H9 (cell line): ENCODE data around the gene RTF2. TPM values are rescaled to one million over a fixed set of nuclear protein-coding genes. Genes with fewer than 3 reads are reported as not detected.

Source experiments
- DNase-seq: peaks from one replicate; pipeline ENCODE4 v3.0.0-alpha.2; 2017
- H2AFZ ChIP-seq: one replicate; pipeline ENCODE4 v1.6.1; 2013; ENCODE audit warnings: mild to moderate bottlenecking, low read length, control low read depth, moderate library complexity
- H2AK5ac ChIP-seq: 2 replicates; pipeline ENCODE4 v1.6.1; 2013; ENCODE audit warnings: low read length, control low read depth, mixed read lengths; ENCODE audit not compliant: insufficient read length
- H2BK120ac ChIP-seq: one replicate; pipeline ENCODE4 v1.6.1; 2013; ENCODE audit warnings: low read depth, mild to moderate bottlenecking, low read length, control low read depth, inconsistent platforms; ENCODE audit not compliant: poor library complexity, severe bottlenecking
- H2BK12ac ChIP-seq: 2 replicates; pipeline ENCODE4 v1.6.1; 2013; ENCODE audit warnings: low read length, control low read depth, mixed read lengths, low read depth; ENCODE audit not compliant: insufficient read length
- H2BK15ac ChIP-seq: 2 replicates; pipeline ENCODE4 v1.6.1; 2013; ENCODE audit warnings: low read depth, low read length, control low read depth
- H2BK20ac ChIP-seq: one replicate; pipeline ENCODE4 v1.6.1; 2013; ENCODE audit warnings: low read depth, mild to moderate bottlenecking, low read length, control low read depth, inconsistent platforms; ENCODE audit not compliant: poor library complexity, severe bottlenecking
- H2BK5ac ChIP-seq: 2 replicates; pipeline ENCODE4 v1.6.1; 2013; ENCODE audit warnings: low read length, control low read depth, mixed read lengths; ENCODE audit not compliant: insufficient read length
- H3K14ac ChIP-seq: 2 replicates; pipeline ENCODE4 v1.6.1; 2013; ENCODE audit warnings: low read length, control low read depth; ENCODE audit not compliant: insufficient read depth
- H3K18ac ChIP-seq: 2 replicates; pipeline ENCODE4 v1.6.1; 2013; ENCODE audit warnings: low read depth, mild to moderate bottlenecking, mixed read lengths, low read length, control low read depth; ENCODE audit not compliant: insufficient read length
- H3K23ac ChIP-seq: 2 replicates; pipeline ENCODE4 v1.6.1; 2013; ENCODE audit warnings: low read length, control low read depth, mixed read lengths, low read depth; ENCODE audit not compliant: insufficient read length
- H3K23me2 ChIP-seq: 2 replicates; pipeline ENCODE4 v1.6.1; 2013; ENCODE audit warnings: low read depth, mild to moderate bottlenecking, mixed read lengths, low read length, control low read depth; ENCODE audit not compliant: insufficient read length, poor library complexity, severe bottlenecking
- H3K27ac ChIP-seq: 2 replicates; pipeline ENCODE4 v1.5.1; 2013; ENCODE audit warnings: low read length, control low read depth, mixed read lengths, low read depth; ENCODE audit not compliant: insufficient read length
- H3K27me3 ChIP-seq: 2 replicates; pipeline ENCODE4 v1.6.1; 2013; ENCODE audit warnings: low read length, control low read depth, inconsistent platforms; ENCODE audit not compliant: insufficient read depth
- H3K4ac ChIP-seq: 2 replicates; pipeline ENCODE4 v1.6.1; 2013; ENCODE audit warnings: low read depth, mild to moderate bottlenecking, control low read depth, inconsistent platforms, low read length, moderate library complexity
- H3K4me1 ChIP-seq: 2 replicates; pipeline ENCODE4 v1.6.1; 2013; ENCODE audit warnings: low read length, control low read depth, inconsistent platforms; ENCODE audit not compliant: insufficient read depth
- H3K4me2 ChIP-seq: 2 replicates; pipeline ENCODE4 v1.6.1; 2013; ENCODE audit warnings: low read length, control low read depth, mixed read lengths; ENCODE audit not compliant: insufficient read length, insufficient read depth
- H3K56ac ChIP-seq: 2 replicates; pipeline ENCODE4 v1.6.1; 2013; ENCODE audit warnings: low read depth, mild to moderate bottlenecking, mixed read lengths, low read length, control low read depth; ENCODE audit not compliant: insufficient read length
- H3K79me1 ChIP-seq: 2 replicates; pipeline ENCODE4 v1.6.1; 2013; ENCODE audit warnings: low read depth, mild to moderate bottlenecking, moderate library complexity, low read length, control low read depth, inconsistent platforms; ENCODE audit not compliant: insufficient read depth, poor library complexity, severe bottlenecking
- H3K79me2 ChIP-seq: 2 replicates; pipeline ENCODE4 v1.6.1; 2013; ENCODE audit warnings: low read length, control low read depth, inconsistent platforms; ENCODE audit not compliant: insufficient read depth
- H3K9ac ChIP-seq: 2 replicates; pipeline ENCODE4 v1.6.1; 2013; ENCODE audit warnings: low read length, control low read depth, mixed read lengths; ENCODE audit not compliant: insufficient read length; ENCODE audit errors: extremely low read depth
- H3K9me3 ChIP-seq: one replicate; pipeline ENCODE4 v1.6.1; 2013; ENCODE audit warnings: low read depth, low read length, inconsistent platforms; ENCODE audit not compliant: control insufficient read depth
- H3T11ph ChIP-seq: one replicate; pipeline ENCODE4 v1.6.1; 2013; ENCODE audit warnings: mild to moderate bottlenecking, low read length, control low read depth, inconsistent platforms
- H4K20me1 ChIP-seq: one replicate; pipeline ENCODE4 v1.6.1; 2013; ENCODE audit not compliant: control insufficient read depth, insufficient read length, insufficient read depth
- H4K5ac ChIP-seq: 2 replicates; pipeline ENCODE4 v1.6.1; 2013; ENCODE audit warnings: low read depth, mild to moderate bottlenecking, mixed read lengths, low read length, control low read depth; ENCODE audit not compliant: insufficient read length
- H4K8ac ChIP-seq: replicated peaks from 2 replicates; pipeline ENCODE4 v1.6.1; 2013; ENCODE audit warnings: low read length, control low read depth, mixed read lengths, low read depth; ENCODE audit not compliant: insufficient read length
- H4K91ac ChIP-seq: 2 replicates; pipeline ENCODE4 v1.6.1; 2013; ENCODE audit warnings: low read depth, mild to moderate bottlenecking, moderate library complexity, mixed read lengths, low read length, control low read depth; ENCODE audit not compliant: insufficient read length
- H3K27ac Mint-ChIP-seq, 3 experiments: 2 replicates in 2 of 3; 3 replicates in 1 of 3; pipeline ENCODE4 v1.8.0; 2020 to 2021; ENCODE audit warnings: mixed read lengths in 3 of 3, mild to moderate bottlenecking in 1 of 3, moderate library complexity in 1 of 3
- H3K27me3 Mint-ChIP-seq: 2 replicates; pipeline ENCODE4 v1.8.0; 2021; ENCODE audit warnings: low read depth, mild to moderate bottlenecking, moderate library complexity, mixed read lengths
- H3K36me3 Mint-ChIP-seq, 3 experiments: 2 replicates in 2 of 3; 3 replicates in 1 of 3; pipeline ENCODE4 v1.8.0; 2020 to 2021; ENCODE audit warnings: low read depth in 3 of 3, mixed read lengths in 3 of 3; ENCODE audit not compliant: insufficient read depth in 1 of 3
- H3K4me1 Mint-ChIP-seq, 2 experiments: 2 replicates each; pipeline ENCODE4 v1.8.0; 2020; ENCODE audit warnings: mixed read lengths in 2 of 2
- H3K4me3 Mint-ChIP-seq, 2 experiments: 2 replicates in 1 of 2; 3 replicates in 1 of 2; pipeline ENCODE4 v1.8.0; 2020 to 2021; ENCODE audit warnings: mild to moderate bottlenecking in 2 of 2, mixed read lengths in 2 of 2, moderate library complexity in 1 of 2
- H3K9me3 Mint-ChIP-seq, 2 experiments: 2 replicates in 1 of 2; 3 replicates in 1 of 2; pipeline ENCODE4 v1.8.0; 2020; ENCODE audit warnings: mild to moderate bottlenecking in 2 of 2, mixed read lengths in 2 of 2, moderate library complexity in 1 of 2
- WGBS: extraction: QIAGEN DNeasy Blood & Tissue Kit; methylation state at CpG from one replicate; pipeline ENCODE4 v1.1.7; 2013; ENCODE audit warnings: missing lambda C conversion rate, low lambda C conversion rate, mixed read lengths; ENCODE audit not compliant: insufficient read length; ENCODE audit errors: extremely low coverage; 5-methylcytosine and 5-hydroxymethylcytosine counted together
- total RNA-seq: library from RNA; stranded (reverse); gene quantifications from 2 replicates; pipeline ENCODE4 v1.2.1, GENCODE V29; 2021
- TF ChIP-seq, protein P1 (sequence below): fragments of 200-600 bp; sonication (generic); conservative IDR thresholded peaks from 3 replicates; pipeline ENCODE4 v1.8.0; 2021; ENCODE audit warnings: antibody characterized with exemption, mild to moderate bottlenecking

The RTF2 gene
- total RNA-seq, 1 experiment from 2014 or later: 62.6 TPM

DNA sequence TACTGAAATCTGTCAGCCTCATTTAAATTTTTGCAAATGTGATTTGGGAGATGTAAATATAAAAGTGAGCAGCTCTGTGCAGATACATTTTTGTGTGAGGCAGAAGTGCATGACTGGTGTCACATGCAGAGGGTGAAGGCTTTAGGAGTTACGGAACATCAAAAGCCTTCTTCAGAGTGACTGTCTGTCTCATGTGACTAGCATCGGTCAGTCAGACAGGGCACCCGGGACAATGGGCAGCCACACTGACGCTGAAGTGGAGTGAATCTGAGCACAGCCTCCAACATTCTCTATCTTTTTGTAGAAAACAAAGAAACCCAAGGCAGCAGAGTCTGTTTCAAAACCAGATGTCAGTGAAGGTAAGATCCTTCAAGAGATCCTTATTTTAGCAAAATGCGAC is 48.2 kb downstream of the RTF2 start:
- Histone ChIP-seq H3K18ac (no peak overlapping the region), H2BK15ac (no peak overlapping the region), H4K8ac (no peak overlapping the region), H3K56ac (no peak overlapping the region), H3K4me1 (no peaks in the 10 kb centered on the region), H3K4ac (no peak overlapping the region), H3K79me2 (no peaks in the 10 kb centered on the region), H3K9ac (no peak overlapping the region), H3K79me1 (no peaks in the 10 kb centered on the region), H3K23me2 (no peaks in the 10 kb centered on the region), H3T11ph (no peak overlapping the region), H2BK5ac (no peak overlapping the region), H2AK5ac (no peak overlapping the region), H3K4me2 (no peak overlapping the region), H3K27ac (no peak overlapping the region), H2BK120ac (no peak overlapping the region), H3K9me3 (no peaks in the 10 kb centered on the region), H2BK12ac (no peak overlapping the region), H3K27me3 (no peaks in the 10 kb centered on the region), H2AFZ (no peak overlapping the region), H3K14ac (no peak overlapping the region; the same call in 1 of the 2 replicates), H4K5ac (no peak overlapping the region), H2BK20ac (no peak overlapping the region), H3K23ac (no peak overlapping the region), H4K91ac (no peak overlapping the region), H4K20me1 (no peaks in the 10 kb centered on the region)
- Mint-ChIP-seq H3K4me3 (no peak overlapping the region), H3K36me3 (peaks cover 38 to 55% (median 52%) of the 10 kb centered on the region in 3 experiments), H3K4me1 (no peaks in the 10 kb centered on the region; a peak in 1 of 4 replicates), H3K27me3 (peaks cover 3% of the 10 kb centered on the region), H3K9me3 (peaks cover 16 to 19% of the 10 kb centered on the region in 2 experiments), H3K27ac (no peak overlapping the region)
- DNase-seq: no peak
- TF ChIP-seq, protein P1, sequence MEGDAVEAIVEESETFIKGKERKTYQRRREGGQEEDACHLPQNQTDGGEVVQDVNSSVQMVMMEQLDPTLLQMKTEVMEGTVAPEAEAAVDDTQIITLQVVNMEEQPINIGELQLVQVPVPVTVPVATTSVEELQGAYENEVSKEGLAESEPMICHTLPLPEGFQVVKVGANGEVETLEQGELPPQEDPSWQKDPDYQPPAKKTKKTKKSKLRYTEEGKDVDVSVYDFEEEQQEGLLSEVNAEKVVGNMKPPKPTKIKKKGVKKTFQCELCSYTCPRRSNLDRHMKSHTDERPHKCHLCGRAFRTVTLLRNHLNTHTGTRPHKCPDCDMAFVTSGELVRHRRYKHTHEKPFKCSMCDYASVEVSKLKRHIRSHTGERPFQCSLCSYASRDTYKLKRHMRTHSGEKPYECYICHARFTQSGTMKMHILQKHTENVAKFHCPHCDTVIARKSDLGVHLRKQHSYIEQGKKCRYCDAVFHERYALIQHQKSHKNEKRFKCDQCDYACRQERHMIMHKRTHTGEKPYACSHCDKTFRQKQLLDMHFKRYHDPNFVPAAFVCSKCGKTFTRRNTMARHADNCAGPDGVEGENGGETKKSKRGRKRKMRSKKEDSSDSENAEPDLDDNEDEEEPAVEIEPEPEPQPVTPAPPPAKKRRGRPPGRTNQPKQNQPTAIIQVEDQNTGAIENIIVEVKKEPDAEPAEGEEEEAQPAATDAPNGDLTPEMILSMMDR: no peak
- WGBS: no CpG with 5 or more reads among the region's 5 CpGs
